ENCODE measurements around the gene AAK1.

AAK1 gene

DNA sequence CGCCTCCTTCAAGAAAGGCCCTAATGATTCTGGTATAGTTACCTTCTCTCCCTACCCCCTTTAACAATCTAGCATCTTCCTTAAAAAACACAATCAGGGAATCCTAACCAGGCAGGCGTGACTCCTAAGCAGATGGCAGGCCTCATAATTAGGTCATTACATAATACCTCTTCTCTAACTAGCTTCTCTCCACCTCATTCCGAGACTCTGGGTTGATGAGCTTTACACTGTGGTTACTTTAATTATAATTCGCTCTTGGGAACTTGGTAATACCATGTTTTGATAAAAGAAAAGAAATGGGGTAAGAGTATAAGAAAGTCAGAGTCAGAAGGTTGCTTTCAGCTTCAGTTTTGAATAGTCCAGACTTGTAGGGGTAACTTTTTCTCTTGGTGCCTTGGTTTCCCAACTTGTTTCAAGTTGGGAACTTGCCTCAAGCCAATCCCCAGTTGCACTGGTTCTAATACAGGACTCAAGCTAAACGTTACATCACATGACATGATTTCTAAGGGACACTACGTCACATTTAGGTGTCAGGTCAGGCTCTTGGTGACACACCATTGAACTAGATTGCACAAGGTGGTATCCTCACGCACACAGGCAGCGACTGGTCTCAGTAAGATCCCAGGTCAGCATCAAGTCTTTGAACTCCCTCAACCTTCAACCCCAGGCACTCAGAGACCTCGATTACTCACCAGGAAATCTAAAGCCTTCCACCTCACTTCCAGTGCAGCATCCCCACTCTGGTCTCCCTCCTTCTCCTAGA lies 59.2 kb downstream of the AAK1 start:
- no peak for DNase-seq (ENCODE audit: extremely low read depth, low read depth)
- H3K4me3 ChIP-seq (replicated peaks; ENCODE audit: low read depth, low read length) = no peak overlapping the region

DNA sequence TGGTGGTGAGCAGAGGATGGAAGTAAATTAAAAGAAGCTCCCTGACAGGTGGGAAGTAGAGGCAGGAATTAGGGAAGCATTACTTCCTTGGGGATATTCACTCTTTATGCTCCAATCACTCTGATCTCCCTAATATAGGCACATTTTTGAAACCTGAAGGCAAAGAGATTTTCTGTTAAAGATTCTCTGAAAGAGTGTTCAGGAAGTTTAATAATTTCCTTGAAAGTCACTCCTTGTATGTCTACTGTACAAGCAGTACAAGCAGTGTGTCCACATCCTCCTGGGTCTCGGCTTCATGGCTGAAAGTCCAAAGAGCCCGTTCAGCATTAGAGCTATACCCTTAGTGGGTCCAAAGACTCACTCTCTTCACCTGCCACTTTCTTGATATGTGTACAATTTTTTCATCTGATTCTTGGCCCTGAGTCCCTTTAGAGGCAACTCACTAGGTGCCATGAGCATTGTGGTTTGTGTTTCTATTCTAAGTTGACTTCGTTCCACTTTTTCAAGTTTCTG lies 60.2 kb downstream of the AAK1 start:
- H3K4me3 ChIP-seq (replicated peaks; ENCODE audit: low read depth, low read length) = no peak overlapping the region
- no peak for DNase-seq (ENCODE audit: extremely low read depth, low read depth)
- TF ChIP-seq, protein P1, sequence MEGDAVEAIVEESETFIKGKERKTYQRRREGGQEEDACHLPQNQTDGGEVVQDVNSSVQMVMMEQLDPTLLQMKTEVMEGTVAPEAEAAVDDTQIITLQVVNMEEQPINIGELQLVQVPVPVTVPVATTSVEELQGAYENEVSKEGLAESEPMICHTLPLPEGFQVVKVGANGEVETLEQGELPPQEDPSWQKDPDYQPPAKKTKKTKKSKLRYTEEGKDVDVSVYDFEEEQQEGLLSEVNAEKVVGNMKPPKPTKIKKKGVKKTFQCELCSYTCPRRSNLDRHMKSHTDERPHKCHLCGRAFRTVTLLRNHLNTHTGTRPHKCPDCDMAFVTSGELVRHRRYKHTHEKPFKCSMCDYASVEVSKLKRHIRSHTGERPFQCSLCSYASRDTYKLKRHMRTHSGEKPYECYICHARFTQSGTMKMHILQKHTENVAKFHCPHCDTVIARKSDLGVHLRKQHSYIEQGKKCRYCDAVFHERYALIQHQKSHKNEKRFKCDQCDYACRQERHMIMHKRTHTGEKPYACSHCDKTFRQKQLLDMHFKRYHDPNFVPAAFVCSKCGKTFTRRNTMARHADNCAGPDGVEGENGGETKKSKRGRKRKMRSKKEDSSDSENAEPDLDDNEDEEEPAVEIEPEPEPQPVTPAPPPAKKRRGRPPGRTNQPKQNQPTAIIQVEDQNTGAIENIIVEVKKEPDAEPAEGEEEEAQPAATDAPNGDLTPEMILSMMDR (IDR thresholded peaks at IDR 0.05; ENCODE audit: low read depth, low read length, missing control alignments) = no peak

More for the DNA sequence above, 59.2 kb downstream of the AAK1 start:
- TF ChIP-seq, protein P1 (IDR thresholded peaks at IDR 0.05; ENCODE audit: low read depth, low read length, missing control alignments) = no peak

DNA sequence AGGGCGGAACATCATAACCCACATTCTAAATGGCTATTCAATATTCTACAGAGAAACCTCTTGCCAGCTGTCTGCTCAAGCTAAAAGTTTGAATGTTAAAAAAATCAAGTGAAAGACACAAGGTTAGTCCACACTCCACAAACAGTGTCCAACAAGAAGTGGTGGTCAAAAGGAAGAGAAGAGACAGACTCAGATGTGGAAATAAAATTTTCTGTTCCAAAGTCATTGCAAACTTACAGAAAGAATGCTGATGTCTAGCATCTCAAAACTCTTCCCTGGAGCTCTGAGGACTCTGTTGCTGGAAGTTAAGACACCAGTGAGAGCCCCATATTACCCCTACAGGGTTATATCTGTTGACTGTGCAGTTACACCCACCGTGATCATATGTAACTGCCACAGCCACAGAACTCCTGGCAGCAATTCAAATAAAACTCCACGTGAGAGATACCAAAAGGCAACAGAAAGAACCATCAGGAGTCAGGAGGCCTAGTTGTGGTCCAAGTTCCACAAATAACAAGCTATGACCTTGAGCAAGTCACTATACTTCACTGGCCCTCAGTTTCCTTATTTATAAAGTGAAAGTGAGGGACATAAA lies 60.9 kb downstream of the AAK1 start:
- TF ChIP-seq, protein P1 (IDR thresholded peaks at IDR 0.05; ENCODE audit: low read depth, low read length, missing control alignments) = no peak
- H3K4me3 ChIP-seq (replicated peaks; ENCODE audit: low read depth, low read length) = no peak overlapping the region
- no peak for DNase-seq (ENCODE audit: extremely low read depth, low read depth)

DNA sequence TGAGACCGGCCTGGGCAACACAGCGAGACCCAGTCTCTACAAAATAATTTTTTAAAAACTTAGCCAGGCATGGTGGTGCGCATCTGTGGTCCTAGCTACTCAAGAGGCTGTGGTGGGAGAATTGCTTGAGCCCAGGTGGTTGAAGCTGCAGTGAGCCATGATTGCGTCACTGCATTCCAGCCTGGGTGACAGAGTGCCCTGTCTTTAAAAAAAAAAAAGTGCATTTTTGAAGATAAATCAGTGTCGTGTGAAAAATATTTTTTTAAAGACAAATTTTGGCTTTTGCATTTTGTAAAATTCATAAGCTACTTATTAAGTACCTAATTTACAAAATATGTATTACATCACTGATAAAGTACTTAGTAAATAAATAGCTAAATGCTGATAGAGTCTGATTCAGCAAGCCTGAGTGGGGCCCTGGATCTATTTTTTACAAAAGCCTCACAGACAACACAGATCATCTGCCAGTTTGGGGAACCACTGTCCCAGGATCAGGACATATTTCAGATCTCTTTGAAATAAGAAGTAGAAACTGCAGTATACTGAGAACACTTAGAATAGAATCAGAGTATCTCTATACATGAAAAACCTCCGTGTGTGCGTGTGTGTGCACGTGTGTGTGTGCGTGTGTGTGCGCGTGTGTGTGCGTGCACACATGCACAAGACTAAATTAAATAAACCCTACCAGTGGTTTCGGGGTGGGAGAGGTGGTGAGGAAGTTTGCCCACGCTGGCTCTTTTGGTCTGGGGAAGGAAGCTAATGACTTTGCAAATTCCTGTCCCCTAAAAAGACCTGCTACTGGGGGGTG lies 61.6 kb downstream of the AAK1 start:
- TF ChIP-seq, protein P1 (IDR thresholded peaks at IDR 0.05; ENCODE audit: low read depth, low read length, missing control alignments) = no peak
- no peak for DNase-seq (ENCODE audit: extremely low read depth, low read depth)
- H3K4me3 ChIP-seq (replicated peaks; ENCODE audit: low read depth, low read length) = no peak overlapping the region

DNA sequence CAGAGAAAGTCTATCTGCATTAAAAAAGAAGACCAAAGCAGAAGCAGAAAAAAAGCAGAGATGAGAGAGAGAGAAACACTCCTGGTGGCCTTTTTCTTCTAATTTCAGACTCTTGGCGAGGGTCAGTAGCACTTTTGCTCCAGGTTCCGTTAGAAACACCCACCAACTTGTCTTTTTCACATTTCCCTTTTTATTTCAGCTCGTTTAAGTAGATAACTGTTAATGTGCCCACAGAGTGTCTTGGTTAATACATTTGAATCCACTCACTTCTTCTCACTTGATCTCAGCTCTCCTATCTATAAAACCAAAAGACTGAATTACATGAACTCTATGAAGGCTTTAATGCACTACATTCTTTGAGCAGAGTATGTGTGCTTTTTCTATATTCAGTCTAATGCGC lies 63.1 kb downstream of the AAK1 start:
- no peak overlapping the region for H3K4me3 ChIP-seq (replicated peaks; ENCODE audit: low read depth, low read length)
- no peak for DNase-seq (ENCODE audit: extremely low read depth, low read depth)
- TF ChIP-seq, protein P1 (IDR thresholded peaks at IDR 0.05; ENCODE audit: low read depth, low read length, missing control alignments) = no peak

DNA sequence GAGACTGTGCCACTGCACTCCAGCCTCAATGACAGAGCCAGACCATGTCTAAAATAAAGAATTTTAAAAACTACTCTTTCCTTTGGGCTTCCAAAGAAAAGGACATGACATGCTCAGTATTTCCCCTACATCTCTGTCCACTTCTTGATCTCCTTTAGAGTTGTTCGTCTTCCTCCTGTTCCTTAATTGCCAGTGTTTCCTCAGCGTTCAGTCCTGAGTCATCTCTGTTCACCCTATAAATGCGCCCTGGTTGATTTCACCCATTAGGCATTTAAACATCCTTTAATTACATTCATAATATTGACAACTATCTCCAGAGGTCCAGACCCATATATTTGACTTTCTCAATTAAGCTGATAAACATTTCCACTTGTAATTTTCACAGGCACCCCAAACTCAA lies 64.0 kb downstream of the AAK1 start:
- DNase-seq (ENCODE audit: extremely low read depth, low read depth) = no peak
- TF ChIP-seq, protein P1 (IDR thresholded peaks at IDR 0.05; ENCODE audit: low read depth, low read length, missing control alignments) = no peak
- no peak overlapping the region for H3K4me3 ChIP-seq (replicated peaks; ENCODE audit: low read depth, low read length)

All from HFF-Myc (cell line).